Smooth muscle cell of the brain vasculature (primary cell): ENCODE results near the gene AMBRA1.

Experiments used
- DNase-seq: peaks from one replicate; pipeline ENCODE4 v3.0.0-alpha.2; 2012; ENCODE audit warnings: low read depth, low spot score

Gene AMBRA1

DNA sequence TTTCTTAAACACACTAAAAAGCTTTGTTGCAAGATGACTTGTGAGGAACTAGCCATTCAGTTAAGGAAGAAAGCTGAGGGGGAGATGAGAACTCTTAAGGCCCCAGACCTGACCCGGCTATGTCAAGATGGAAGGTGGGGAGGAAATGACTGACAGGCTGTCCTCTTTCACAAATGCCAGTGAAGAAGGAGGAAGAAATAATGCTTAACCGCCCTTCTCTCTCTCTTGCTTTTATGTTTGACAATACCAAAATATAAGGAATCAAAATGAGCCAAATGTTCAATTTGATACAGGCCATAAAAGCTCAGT, 87.4 kb downstream of the AMBRA1 start:
- DNase-seq = no peak

DNA sequence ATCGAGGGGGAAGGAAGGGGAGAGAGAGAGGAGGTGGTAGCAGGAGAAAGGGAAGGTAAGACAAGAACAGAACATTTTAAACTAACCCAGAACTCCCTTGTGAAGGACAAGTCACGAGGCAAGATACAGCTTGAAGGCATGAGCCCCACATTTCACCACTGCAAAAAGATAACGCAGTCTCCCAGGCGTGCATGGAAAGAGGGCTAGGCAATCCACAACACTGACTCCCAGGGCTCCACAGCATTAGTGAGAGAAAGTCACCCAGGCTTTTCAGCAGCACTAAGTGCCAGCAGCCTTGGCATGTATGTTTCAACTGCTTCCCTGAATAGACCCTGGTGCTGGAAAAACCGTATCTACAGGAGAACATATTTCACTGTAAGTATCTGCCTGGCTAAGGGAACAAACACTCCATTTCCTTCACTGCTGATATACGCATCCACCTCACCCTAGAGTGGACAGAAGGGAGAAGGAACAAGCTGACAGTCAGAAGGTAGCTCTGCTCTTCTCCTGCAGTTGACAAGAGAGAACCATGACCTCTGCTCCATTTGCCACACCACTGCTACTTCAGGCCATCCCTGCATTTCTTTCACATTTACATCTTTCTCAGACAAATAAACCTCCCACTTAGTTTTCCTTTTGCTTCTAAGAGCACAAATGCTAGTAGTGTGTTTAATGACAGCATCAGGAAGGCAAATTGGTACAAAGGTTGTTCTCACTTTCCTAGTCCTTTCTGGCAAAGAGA, 87.9 kb downstream of the AMBRA1 start:
- DNase-seq = no peak

DNA sequence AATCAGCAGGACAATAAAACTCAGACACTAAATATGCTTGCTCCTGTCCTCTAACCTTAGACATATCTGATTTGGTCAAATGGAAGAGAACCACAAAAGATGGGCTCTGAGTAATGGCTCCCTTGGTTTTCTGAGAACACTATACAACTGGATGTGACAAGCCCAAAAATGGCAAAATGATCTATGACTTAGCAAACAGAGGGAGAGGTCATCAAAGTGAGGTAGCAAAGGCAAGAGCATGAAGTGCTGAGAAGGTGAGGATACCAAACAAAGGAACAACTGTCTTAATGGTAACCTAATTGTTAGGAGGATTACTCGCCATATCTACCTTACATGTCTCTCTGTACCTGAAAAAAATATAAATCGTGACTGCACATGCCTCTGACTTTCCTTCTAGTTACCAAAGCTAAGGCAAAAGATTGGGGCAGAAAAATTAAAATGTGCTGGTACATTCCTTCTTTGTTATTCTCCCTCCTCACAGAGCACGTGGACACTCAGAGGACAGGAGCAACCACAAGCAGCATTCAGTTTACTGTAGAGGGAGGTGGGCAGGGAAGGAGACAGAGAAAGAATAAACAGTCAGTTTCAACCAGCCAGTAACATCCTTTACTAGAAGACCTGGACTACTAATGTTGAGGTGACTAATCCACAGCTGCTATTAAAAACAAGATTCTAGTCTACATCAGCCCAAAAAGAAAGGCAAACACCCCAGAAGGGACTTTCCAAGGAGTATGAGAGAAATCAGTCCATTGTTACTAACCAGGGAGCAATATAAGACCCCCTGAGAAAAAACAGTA, 88.8 kb downstream of the AMBRA1 start:
- no peak for DNase-seq

DNA sequence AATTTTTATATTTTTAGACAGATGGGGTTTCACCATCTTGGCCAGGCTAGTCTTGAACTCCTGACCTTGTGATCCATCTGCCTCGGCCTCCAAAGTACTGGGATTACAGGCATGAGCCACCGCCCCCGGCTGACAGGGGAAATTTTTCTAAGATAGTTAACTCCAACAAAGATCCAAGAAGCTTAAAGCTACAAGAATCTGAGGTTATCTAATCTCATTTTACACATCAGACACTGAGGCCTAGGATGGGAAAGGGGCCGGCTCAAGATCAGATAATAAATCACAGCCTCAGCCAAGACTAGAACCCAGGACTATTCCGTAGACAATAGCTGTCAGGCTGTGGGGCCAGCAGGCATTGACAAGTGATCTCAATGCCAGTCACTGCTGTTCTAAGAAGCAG, 94.0 kb downstream of the AMBRA1 start:
- DNase-seq = no peak

DNA sequence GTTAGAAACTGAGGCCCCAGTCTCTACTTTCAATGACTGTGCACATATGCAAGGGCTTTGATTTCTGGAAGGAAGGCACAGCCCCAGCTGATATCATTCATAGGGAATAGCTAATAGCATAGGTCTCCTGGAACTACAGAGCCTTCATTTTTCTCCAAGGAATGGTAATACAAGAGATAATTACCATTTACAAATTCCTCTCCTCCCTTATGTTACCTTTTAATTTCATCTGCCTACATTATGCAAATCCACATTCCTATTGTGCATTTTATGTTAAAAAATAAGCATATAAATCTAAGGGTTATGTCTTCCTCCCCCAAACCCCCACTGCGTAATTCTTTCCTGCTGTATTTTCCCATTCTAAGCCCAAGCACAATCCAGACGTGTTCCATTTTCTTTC, 94.9 kb downstream of the AMBRA1 start:
- DNase-seq = no peak

DNA sequence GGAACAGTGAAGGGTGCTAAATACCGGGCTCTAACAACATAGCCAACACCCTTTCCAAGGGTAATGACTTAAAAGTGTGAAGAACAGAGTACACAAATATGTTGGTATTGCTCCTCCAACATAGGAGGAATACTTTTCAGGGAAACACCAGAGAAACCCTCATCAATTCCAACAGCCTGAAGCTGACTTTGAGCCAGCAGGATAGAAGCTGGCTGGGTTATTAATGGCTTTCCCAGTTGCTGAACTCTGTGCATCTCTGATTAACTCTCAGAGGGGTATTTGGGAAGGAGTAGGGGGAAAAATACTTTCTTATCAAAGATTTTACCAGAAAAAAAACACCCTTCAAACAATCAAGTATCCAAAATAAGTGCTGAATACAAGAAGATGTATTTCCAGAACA, 95.6 kb downstream of the AMBRA1 start:
- no peak for DNase-seq

DNA sequence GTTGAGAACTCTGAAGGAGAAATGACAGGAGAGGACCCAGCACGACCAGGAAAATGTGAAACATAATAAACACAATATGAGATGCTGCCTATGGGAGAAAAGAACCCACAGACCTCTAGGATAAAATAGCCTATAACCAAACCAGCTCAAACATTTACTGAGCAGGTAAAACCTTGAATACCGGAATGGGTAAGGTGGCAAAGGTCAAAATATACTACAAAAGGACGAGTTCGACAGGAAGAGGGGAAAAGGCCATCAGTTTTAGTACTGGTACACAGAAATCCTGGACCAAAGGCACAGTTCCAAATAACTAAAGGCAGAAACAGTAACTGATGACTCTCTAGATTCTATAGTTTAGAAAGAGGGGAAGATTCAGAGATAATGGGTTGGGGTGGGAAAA, 96.3 kb downstream of the AMBRA1 start:
- DNase-seq = no peak

DNA sequence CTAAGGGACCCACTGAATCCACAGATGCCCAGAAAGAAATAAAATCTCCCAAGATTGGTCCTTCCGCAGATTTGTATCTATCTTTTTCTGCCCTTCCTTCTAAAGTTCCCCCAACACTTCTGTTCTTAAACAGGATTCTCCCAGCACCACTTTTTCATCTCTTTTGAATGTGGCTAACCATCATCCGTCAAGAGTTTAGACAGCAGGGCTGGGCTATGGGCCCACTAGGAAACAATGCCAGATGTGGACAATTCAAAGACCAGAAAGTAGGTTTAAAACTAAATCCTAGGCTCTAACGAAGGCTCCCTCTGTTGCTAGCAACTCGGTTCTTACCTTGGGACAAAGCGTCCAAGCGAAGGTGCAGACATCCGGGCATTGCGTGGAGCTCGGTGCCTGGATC, 100.0 kb downstream of the AMBRA1 start:
- DNase-seq = no peak

DNA sequence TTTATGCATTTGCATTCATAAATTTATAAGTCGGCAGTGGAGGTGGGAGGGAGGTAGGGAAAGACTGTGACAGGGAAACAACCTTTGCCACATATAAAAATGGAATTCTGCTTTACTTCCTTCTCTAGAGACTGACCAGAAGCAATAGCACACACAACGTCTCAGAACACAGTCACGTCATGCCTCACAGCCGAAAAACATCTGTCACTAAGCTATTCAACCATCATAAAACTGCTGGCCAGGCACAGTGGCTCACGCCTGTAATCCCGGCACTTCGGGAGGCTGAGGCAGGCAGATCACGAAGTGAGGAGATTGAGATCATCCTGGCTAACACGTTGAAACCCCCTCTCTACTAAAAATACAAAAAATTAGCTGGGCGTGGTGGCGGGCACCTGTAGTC, 101.3 kb downstream of the AMBRA1 start:
- DNase-seq = no peak

DNA sequence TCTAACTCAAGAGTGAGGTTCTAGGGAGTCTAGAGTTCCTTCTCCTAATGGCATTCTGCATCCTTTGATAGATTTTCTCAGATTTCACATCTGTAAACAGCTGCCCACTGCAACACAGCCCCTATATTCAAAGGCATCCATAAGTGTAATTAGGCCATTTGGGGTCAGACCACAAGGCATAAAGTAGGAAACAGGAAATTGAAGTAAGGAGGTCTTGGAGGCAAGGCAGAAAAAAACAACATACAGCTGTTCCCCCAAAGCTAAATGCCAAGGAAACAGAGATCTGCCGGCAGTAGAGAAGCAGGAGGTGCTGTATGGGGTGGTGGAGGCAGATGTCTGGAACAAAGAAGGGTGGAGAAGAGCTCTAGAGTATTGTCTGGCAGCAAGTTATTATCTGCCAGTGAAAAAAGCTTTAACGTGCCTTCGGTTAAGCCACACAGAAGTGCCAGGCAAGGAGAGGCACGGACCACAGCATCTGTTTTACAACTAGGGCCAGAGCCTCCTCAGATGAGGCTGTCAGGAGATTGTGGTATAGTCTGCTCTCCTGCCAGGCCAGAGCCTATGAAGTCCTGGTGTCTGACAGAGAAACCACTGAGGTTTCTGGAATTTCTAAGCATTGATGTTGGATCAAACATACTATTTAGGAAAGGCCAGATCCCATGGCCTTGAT, 102.0 kb downstream of the AMBRA1 start:
- DNase-seq = no peak

DNA sequence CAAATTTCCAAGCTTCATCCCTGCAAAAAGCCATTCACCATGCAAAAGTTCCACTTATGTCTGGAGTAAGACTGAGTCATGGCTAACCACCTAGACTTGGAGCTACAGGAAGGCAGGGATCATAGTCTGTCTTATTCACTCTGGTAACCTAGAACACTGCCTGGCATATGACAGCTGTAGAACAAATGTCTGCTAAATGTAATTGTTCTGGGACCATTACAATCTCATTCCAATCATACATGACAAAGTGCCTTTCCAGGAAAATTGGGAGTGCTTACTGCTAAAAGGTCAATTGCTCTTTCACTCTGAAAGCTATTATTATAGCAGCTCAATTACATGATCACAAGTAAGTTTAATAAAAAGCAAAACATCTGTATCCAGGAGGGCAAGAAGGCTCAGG, 103.2 kb downstream of the AMBRA1 start:
- DNase-seq = no peak

DNA sequence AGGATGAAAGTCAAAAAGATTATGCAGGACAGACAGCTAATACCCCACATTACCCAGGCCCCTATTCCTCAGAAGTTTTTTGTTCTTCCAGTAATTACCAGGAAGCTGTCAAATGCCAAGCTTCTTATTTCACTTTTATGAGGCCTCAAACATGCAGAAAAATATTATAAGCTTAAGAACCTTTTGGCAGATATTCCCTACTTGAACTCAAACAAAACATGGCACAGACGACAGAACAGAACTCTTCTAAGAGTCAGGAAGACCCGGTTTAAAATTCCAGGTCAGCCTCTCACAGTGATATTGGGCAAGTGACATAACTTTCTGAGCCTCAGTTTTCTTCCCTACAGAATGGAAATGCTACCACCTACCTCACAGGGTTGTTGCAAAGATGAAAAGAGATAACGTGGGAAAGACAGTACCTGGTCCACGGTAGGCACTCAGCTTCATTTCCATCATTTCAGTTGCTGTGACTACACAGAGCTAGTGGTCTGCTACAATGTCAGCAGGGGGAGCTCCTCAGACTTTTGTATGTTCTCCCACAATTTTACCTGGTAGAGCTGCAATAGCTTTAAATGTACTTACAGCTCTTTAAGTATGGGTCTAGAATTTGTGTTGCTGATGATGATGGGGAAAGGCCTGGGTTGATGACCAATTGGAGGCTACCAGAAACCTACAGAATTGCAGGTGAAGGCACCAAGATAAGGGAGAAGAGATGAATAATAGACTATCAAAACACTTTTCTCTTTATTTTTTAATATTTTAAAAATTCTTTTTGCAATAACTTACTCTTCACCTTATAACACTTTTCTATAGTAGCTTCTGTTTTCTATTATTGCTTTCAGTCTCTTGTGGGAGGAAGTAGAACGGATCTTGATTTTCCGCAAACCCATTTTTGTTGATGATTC, 103.9 kb downstream of the AMBRA1 start:
- DNase-seq = no peak

DNA sequence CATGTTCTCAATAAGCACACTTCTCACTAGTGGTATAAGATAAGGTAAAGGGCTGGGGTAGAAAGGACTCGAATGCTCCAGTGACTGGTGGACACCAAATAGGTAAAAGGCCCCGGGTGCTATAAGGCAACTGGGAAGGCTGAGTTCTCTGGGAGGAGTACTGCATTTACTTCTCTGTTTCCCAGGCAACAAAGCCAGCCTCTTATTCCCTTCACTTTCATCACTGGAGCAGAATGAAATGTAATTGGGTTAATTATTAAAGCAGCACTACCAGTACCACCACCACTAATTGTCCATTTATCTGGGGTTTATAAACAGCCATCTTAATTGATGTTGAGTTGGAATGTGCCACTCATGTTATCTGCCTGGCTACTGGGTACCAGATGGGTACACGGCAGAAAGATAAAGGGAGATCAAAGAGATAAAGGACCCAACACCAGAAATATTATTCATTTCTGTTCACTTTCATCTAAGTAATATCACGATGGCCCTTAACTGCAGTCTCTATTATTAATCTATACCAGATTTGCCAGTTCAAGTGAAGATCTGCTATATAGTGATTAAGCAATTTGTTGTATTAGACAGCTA, 107.9 kb downstream of the AMBRA1 start:
- no peak for DNase-seq

DNA sequence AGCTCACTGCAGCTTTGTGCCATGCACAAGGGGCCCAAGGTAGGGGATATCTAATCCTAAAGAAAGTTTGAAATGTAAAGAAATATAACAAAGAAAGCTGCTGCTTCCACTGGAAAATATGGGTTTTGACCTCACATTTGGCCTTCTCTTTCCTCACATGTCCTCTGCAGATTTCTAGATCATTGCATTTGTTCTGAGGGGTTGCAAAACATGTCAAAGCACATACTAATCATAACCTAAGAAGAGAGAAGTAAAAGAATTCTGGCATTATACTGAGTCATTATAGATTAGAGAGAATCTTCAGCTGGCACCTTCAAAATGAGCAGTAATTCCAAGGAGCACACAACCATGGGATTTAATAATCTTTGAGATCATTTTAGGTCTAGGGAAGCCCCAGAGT, 109.7 kb downstream of the AMBRA1 start:
- DNase-seq = no peak

DNA sequence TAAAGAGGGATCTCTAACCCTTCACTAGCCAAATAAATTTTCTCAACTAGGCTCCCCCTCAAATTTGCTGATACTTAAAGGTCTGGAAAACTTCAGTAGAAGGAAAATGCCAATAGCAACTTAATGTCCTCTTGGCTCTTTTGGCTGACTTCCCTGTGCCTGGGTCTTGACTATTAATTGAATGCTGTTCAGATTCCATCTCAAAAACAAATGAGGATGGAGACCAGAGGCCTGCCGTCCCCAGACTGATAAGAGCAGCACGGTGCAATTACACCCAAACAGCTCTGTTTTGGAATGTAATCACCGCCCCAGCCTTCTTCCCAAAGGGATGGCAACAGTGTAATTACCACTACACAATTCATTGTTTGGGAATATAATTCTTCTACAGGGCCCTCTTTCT, 112.9 kb downstream of the AMBRA1 start:
- no peak for DNase-seq

DNA sequence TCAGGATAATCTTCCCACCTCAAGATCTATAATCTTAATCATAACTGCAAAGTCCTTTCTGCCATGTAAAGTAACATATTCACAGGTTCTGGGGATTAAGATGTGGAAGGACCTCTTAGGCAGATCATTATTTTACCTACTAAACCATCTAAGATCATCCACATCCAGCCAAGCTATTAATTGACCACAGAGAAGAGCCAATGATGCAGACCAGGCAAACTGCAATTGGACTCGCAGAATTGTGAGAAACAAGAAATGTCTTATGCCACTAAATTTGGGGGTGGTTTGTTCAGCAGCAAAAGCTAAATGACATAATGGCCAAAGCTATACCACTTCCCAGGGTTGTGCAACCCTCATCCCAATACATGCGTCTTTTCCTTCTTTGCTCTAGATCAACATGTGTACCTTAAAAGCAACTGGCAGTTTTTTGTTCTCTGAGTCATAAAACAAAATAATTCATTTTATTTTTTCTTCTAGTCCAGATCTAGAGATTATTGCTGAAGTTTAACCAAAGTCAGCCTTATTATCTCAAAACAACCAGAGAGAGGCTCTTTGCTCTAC, 113.6 kb downstream of the AMBRA1 start:
- DNase-seq = no peak

DNA sequence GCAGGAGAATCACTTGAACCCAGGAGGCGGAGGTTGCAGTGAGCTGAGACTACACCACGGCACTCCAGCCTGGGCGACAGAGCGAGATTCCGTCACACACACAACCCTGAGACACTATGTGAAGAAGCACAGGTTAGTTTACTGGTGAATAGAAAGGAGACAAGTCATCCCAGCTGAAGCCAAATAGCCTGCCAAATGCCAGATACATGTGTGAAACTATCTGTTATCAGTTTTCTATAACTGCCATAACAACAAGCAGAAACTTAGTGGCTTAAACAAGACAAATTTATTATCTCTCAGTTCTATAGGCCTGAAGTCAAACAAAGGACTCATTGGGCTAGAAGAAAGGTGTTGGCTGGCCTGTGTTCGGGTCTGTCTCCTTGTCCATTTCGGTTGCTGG, 114.2 kb downstream of the AMBRA1 start:
- no peak for DNase-seq

DNA sequence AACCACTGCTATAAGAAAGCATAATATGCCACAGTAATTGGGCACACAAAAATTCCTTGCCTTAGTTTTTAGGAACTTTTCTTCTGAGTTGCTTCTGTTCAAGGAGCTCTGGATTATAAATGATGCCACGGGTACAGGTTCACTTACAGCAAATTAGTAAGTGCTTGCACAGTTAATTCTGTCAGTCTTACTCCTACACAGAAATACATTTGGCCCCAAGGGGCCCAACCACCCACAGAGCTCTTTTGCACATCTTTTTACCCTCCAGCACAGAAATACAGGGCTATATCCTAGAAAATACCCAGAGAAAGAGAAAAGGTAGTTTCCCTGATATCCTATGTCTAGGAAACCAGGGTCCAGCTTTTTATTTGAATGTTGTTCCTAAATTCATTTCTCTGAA, 115.6 kb downstream of the AMBRA1 start:
- DNase-seq = no peak

DNA sequence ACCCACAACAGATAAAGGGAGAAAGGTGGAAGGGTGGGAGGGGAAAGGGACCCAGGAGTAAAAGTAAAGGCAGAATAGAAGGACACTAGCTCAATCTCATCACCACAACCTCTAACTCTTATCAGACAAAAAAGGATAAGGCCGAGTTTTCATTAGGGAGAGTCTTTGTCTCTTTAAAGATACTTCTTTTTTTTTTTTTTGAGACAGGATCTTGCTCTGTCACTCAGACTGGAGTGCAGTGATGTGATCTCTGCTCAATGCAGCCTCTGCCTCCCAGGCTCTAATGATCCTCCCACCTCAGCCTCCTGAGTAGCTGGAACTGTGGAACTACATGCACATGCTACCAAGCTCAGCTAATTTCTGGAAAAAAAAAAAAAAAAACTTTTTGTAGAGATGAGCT, 116.7 kb downstream of the AMBRA1 start:
- DNase-seq = no peak

DNA sequence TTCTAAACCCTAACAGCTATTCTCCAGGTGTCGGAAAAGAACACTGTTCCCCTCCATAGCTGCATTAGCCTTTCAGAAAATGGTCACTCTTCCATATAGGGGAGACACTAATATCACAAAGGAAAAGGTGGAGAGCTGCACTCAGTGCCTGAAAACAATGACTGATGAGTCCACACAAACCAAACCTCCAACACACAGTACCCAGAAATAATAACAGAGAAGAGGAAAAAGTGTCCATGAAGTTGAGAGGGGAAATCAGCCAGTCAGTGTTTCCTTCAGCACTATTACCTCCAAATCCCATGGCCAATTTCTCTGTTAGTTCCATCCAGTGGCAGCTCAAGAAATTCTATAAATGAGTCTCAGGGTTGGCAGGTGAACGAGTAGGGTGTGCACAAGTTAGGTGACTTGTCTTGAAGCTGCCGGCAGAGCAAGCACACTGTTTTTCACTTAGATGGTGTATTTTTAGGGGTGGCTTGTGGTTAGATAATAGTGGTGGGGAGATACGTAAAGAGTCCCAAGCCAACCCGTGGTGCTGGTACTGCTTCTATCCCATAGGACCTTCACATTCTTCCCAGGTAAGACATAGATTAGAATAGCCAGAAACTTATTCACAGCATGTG, 117.8 kb downstream of the AMBRA1 start:
- DNase-seq = no peak
